ENCODE measurements around the gene LIN7B.

The LIN7B gene, protein sequence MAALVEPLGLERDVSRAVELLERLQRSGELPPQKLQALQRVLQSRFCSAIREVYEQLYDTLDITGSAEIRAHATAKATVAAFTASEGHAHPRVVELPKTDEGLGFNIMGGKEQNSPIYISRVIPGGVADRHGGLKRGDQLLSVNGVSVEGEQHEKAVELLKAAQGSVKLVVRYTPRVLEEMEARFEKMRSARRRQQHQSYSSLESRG

DNA sequence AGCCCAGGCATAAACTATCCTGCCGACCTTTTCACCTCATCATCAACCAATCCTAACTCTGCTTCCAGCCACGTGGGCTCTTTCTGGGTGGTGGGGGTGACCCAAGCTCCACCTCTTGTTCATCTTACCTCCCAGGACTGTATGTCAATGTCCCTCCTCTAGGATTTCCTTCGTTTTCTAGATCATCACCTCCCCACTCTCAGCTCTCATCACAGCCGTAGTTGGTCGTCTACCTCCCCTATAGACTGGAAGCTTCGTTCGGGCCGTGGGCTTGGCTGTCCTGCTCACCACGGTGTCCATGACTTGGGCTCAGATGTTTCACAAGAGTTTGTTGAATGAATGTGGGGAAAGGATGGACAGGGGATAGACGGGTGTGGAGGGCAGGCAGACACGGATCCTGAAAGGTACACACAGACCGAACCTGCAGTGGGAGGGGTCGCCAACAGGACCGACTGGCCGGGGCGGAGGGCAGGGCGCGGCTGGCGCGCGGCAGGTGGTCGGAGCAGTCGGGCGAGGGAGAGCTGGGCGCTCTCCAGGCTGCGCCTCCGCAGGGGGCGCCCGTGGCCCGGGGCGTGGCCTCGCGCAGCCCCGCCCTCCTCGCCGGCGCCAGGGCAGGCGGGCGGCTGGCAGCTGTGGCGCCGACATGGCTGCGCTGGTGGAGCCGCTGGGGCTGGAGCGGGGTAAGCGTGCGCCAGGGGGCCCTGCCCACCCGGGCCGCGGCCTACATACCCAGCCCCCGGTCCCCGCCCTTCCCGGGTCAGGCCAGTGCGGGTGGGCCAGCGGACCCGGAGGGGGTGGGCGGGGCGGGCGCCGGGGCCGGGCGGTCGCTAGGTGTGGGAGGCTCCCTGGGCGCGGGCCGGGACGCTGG, at the start of gene LIN7B:
Gene LIN7B (plus strand): TSS at position 609 of the 868 bp plus-strand sequence. CDS start 35 bp downstream, at position 644.
- peak within 1 kb of the TSS; percentile 54 for H3K4me3 ChIP-seq (ENCODE audit: low read depth, low read length)
- TF ChIP-seq, protein P1, sequence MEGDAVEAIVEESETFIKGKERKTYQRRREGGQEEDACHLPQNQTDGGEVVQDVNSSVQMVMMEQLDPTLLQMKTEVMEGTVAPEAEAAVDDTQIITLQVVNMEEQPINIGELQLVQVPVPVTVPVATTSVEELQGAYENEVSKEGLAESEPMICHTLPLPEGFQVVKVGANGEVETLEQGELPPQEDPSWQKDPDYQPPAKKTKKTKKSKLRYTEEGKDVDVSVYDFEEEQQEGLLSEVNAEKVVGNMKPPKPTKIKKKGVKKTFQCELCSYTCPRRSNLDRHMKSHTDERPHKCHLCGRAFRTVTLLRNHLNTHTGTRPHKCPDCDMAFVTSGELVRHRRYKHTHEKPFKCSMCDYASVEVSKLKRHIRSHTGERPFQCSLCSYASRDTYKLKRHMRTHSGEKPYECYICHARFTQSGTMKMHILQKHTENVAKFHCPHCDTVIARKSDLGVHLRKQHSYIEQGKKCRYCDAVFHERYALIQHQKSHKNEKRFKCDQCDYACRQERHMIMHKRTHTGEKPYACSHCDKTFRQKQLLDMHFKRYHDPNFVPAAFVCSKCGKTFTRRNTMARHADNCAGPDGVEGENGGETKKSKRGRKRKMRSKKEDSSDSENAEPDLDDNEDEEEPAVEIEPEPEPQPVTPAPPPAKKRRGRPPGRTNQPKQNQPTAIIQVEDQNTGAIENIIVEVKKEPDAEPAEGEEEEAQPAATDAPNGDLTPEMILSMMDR (IDR thresholded peaks at IDR 0.05; ENCODE audit: insufficient read depth, low read depth, low read length, missing control alignments), result peak; percentile 71
- DNase-seq (ENCODE audit: low read depth), result peak; percentile 77

DNA sequence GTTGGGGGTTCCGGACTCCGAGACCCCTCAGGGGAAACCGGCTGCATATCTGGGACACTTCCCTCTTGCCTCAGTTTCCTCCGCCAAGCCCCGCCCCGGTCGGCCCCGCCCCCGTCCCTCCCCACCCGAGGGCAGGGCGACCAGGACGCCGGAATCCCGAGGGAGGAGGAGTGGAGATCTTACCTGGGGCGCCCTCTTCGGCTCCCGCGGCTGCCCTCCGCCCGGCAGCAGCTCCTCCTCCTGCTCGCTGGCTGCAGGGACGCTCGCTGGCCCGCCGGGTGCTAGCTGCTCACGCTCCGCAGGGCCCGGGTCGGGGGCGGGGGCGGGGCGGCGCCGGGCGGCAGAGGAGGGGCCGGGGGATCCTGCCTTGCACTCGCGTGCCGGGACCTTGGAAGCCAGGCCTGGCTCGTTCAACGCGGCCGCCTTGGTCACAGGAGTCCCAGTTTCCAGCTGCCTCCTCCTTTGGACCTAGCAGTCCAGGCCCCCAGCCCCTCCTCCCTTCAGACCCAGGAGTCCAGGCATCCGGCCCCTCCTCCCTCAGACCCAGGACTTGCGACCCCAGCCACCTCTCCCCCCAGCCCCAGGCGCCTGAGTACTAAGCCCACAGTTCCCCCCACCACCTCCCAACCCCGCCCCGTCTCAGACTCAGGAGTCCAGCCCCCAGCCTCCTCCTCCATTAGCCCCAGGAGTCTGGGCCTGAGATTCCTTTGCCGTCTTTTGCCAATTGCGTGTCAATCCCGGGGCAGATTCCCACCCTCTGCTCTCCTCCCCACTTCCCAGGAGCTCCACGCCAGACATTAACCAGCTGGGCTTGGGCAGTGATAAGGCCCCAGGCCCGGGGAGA, 49.2 kb upstream of the LIN7B start, which contains the start of gene NTF4:
Gene NTF4 (minus strand): TSS at position 51 of the 844 bp plus-strand sequence. CDS start 2,821 bp downstream, outside the sequence.
- TF ChIP-seq, protein P1 (IDR thresholded peaks at IDR 0.05; ENCODE audit: insufficient read depth, low read depth, low read length, missing control alignments), result no peak
- DNase-seq (ENCODE audit: low read depth), result no peak
- no peak within 1 kb of the TSS for H3K4me3 ChIP-seq (ENCODE audit: low read depth, low read length)

DNA sequence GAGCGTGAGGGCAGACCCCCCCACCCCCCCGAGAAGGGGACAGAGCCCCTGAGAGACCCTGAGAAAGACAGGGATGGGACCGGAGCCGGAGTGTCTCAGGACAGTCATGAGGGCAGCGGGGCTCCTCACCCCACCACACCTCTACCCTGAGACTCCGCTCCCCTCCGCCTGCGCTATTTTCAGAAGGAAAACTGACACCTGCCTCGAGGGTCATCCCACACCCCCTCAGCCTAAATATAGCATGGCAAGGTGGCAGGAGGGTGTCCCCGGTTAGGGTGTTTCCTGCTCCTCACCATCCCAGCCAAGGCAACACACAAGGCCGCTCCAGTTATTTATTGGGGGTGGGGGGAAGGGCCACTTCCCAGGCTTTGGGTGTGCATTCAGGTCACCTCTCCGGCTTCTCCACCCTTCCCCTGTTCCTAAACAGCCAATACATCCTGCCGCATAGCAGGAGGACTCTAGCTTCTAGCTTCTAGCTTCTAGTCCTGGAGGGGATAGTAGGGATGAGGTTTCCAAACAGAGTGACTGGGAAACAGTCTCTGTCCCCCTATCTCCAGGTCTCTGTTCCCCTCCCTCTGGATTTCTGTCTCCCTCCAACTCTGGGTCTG, 48.2 kb upstream of the LIN7B start:
- TF ChIP-seq, protein P1 (IDR thresholded peaks at IDR 0.05; ENCODE audit: insufficient read depth, low read depth, low read length, missing control alignments), result no peak
- H3K4me3 ChIP-seq (ENCODE audit: low read depth, low read length), result no peak overlapping the region
- DNase-seq (ENCODE audit: low read depth), result no peak

DNA sequence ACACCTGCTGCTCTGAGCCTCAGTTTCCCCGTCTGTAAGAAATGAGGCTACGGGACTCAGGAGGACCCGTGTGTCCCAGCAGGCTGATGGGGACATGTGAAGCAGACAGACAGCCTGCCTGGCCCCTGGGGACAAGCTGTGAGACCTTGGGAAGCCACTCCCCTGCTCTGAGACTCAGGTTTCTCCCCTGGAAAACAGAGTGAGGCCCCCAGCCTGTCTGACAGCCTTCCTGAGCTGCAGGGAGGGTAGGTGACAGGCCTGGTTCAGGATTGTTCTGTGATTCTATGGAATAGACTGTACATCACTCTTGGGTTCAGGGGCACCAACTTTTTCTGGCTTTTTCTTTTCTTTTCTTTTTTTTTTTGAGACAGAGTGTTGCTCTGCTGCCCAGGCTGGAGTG, 46.6 kb upstream of the LIN7B start:
- H3K4me3 ChIP-seq (ENCODE audit: low read depth, low read length), result no peak overlapping the region
- no peak for DNase-seq (ENCODE audit: low read depth)
- TF ChIP-seq, protein P1 (IDR thresholded peaks at IDR 0.05; ENCODE audit: insufficient read depth, low read depth, low read length, missing control alignments), result no peak

DNA sequence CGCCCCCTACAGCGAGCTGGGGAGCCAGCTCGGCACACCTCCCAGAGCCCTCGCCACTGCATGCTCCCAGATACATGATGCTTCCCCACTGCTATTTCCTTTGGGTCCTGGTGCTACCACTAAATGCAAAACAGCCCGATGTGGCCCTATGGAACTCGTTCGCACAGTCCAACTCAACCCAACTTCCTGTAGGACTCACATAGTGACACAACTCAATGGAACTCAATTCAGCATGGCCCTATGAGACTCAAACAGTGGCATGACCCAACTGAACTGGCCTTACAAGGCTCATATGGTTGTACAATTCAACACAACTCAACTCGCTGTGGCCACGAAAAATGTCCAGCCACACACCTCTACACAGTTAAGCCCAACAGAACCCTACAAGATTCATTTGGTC, 45.1 kb upstream of the LIN7B start:
- TF ChIP-seq, protein P1 (IDR thresholded peaks at IDR 0.05; ENCODE audit: insufficient read depth, low read depth, low read length, missing control alignments), result no peak
- H3K4me3 ChIP-seq (ENCODE audit: low read depth, low read length), result no peak overlapping the region
- no peak for DNase-seq (ENCODE audit: low read depth)

DNA sequence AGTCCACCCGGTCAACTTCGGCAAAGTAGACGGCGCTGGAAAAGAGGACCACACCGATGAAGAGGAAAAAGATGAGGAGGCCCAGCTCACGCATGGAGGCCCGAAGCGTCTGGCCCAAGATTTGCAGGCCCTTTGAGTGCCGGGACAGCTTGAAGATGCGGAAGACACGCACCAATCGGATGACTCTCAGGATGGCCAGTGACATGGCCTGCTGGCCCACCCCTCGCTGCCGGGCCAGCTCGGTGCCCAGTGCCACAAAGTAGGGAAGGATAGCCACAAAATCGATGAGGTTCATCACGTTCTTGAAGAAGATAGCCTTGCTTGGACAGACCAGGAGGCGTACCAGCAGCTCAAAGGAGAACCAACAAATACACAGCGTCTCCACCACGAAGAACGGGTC, 43.8 kb upstream of the LIN7B start:
- TF ChIP-seq, protein P1 (IDR thresholded peaks at IDR 0.05; ENCODE audit: insufficient read depth, low read depth, low read length, missing control alignments), result no peak
- no peak overlapping the region for H3K4me3 ChIP-seq (ENCODE audit: low read depth, low read length)
- DNase-seq (ENCODE audit: low read depth), result no peak
